DMS114 treated with DMSO at 0.1 percent for 48 hours (cell line): ENCODE data around the gene KCNS1.

Experiments used
- DNase-seq: peaks from one replicate; lab custom pipeline; 2025; ENCODE audit not compliant: unreplicated experiment; lab: John Stamatoyannopoulos, UW

The KCNS1 gene

GRCh38 chr20:45052698-45053429, 48.1 kb downstream of the KCNS1 start:
- no peak for DNase-seq

- DNase-seq = no peak
Measured at GRCh38 chr20:45051204-45052060, 49.5 kb downstream of the KCNS1 start.

- no peak for DNase-seq
Measured at GRCh38 chr20:45049904-45050471, 50.9 kb downstream of the KCNS1 start.

- no peak for DNase-seq
Measured at GRCh38 chr20:45049438-45049837, 51.5 kb downstream of the KCNS1 start.

GRCh38 chr20:45047581-45048119, 53.3 kb downstream of the KCNS1 start:
- DNase-seq = no peak

GRCh38 chr20:45044601-45045000, 56.3 kb downstream of the KCNS1 start:
- no peak for DNase-seq

GRCh38 chr20:45044084-45044573, 56.8 kb downstream of the KCNS1 start:
- DNase-seq = peak; percentile 24

GRCh38 chr20:45042978-45043377, 57.9 kb downstream of the KCNS1 start:
- no peak for DNase-seq
